Measurements from ENCODE around the gene MAG.

The MAG gene

DNA sequence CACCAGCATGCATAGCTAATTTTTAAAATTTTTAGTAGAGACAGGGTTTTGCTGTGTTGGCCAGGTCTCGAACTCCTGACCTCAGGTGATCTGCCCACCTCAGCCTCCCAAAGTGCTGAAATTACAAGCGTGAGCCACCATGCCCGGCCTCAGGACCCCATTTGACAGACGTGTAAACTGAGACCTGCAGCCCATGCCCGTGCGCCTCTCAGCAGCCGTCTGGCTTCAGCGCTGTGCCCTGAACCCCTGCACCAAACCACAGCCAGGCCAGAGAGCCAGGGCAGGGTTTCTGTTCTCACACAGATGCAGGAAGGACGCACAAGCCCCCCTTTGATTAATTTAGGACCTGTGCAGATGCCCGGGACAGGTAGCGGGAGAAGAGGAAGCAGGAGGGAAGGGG, 48.5 kb downstream of the MAG start:
- H3K27ac ChIP-seq: no peak overlapping the region
- no peak for DNase-seq (ENCODE audit: low read depth, low spot score)

DNA sequence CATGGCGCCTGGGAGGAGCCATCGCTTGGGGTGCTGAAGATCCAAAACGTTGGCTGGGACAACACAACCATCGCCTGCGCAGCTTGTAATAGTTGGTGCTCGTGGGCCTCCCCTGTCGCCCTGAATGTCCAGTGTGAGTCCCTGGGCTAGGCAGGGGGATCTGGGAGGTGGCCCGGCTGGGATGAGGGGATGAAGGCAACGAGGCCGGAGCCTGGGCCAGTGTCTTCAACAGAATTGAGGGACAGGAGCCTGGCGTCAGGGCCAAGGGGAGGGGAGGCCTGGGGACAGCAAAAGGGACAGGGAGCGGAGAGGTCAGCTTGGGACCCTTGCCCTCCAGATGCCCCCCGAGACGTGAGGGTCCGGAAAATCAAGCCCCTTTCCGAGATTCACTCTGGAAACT, 49.0 kb downstream of the MAG start:
- no peak overlapping the region for H3K27ac ChIP-seq
- DNase-seq (ENCODE audit: low read depth, low spot score): no peak

DNA sequence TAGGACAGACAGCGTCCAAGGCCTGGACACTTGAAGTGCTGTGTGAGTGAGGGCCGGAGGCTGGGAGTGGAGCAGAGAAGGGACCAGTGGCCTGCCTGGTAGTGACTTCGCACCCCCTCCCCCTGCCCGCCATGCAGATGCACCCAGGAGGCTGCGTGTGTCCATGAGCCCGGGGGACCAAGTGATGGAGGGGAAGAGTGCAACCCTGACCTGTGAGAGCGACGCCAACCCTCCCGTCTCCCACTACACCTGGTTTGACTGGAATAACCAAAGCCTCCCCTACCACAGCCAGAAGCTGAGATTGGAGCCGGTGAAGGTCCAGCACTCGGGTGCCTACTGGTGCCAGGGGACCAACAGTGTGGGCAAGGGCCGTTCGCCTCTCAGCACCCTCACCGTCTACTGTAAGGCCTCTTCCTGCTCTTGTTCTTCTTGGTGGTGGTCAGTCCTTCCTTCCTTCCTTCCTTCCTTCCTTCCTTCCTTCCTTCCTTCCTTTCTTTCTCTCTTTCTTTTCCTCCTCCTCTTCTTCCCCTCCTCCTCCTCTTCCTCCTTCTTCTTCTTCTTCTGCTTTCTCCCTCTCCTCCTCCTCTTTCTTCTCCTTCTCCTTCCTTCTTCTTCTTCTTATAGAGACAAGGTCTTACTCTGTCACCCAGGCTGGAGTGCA, 49.7 kb downstream of the MAG start:
- H3K27ac ChIP-seq: no peak overlapping the region
- DNase-seq (ENCODE audit: low read depth, low spot score): no peak

DNA sequence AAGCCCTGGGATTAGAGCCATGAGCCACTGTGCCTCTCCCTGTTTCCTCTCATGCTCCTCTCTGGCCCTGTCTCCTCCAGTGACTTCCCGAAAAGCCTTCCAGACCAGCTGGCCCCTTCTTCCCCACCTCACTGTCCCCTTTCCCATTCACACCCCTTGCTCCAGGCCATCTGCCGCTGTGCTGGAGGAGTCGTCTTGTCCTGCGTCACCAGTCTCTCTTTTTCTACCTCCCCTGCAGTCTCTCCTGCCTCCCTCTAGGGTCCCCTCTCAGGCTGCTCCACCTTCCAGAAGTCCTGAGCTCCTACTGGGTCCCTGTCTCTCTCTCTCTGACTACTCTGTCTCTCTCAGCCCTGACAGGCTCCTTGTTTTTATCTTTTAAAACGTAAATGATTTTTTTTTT, 50.5 kb downstream of the MAG start:
- DNase-seq (ENCODE audit: low read depth, low spot score): no peak
- no peak overlapping the region for H3K27ac ChIP-seq

DNA sequence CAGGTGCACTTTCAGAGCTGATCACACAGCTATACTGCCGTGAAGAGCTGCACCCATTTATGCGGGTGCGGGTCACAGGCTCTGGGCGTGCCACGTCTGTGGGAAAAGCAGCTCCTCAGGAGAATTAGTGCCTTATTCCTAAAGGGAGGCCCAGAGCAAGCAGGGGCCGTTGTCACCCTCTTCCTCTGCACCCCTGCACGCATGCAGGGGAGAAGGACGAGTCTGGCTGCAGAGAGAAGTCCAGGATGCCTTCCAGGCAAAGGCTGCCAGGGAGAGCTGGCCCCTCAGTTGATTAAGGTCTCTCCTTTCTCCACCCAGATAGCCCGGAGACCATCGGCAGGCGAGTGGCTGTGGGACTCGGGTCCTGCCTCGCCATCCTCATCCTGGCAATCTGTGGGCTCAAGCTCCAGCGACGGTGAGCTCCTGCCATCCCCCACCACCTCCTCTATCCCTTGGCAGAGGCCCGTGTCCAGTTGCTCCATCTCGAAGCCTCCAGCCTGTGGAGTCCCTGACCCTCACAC, 52.6 kb downstream of the MAG start:
- DNase-seq (ENCODE audit: low read depth, low spot score): no peak
- H3K27ac ChIP-seq: no peak overlapping the region

DNA sequence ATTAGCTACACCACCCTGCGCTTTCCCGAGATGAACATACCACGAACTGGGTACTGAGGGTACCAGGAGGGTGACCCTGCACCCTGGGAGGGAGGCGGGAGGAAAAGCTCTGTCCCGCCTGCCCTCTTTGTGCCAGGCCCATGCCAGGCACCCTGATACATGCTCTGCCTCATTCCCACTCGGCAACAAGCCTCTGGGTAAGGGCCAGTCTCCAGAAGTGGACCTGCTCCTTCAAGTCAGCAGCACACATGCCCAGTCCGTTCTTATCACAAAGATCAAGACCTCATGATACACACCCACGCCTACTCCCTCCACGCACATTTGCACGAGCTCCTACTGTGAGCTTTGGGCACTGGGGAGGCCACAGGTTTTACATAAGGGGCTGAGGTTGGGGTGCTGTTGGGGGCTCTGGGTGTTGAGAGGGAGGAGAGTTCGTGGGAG, 53.7 kb downstream of the MAG start:
- DNase-seq (ENCODE audit: low read depth, low spot score): no peak
- no peak overlapping the region for H3K27ac ChIP-seq

DNA sequence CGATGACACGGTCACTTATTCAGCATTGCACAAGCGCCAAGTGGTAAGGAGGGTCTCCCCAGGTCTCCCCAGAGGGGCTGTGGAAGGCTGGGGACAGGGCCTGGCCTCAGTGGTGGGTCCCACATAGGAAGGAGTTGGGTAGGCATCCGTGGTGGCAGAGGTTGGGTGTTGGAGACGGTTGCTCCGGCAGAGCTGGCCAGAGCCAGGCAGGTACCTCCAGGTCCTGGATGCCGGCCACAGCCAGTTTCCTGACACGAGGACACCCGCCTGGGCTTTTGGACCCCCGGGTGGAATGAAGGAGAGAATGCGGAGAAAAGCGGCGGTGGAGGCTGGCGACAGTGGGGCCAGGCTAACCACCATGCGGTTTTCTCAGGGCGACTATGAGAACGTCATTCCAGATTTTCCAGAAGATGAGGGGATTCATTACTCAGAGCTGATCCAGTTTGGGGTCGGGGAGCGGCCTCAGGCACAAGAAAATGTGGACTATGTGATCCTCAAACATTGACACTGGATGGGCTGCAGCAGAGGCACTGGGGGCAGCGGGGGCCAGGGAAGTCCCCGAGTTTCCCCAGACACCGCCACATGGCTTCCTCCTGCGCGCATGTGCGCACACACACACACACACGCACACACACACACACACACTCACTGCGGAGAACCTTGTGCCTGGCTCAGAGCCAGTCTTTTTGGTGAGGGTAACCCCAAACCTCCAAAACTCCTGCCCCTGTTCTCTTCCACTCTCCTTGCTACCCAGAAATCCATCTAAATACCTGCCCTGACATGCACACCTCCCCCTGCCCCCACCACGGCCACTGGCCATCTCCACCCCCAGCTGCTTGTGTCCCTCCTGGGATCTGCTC, 54.5 kb downstream of the MAG start:
- no peak for DNase-seq (ENCODE audit: low read depth, low spot score)
- H3K27ac ChIP-seq: no peak overlapping the region

DNA sequence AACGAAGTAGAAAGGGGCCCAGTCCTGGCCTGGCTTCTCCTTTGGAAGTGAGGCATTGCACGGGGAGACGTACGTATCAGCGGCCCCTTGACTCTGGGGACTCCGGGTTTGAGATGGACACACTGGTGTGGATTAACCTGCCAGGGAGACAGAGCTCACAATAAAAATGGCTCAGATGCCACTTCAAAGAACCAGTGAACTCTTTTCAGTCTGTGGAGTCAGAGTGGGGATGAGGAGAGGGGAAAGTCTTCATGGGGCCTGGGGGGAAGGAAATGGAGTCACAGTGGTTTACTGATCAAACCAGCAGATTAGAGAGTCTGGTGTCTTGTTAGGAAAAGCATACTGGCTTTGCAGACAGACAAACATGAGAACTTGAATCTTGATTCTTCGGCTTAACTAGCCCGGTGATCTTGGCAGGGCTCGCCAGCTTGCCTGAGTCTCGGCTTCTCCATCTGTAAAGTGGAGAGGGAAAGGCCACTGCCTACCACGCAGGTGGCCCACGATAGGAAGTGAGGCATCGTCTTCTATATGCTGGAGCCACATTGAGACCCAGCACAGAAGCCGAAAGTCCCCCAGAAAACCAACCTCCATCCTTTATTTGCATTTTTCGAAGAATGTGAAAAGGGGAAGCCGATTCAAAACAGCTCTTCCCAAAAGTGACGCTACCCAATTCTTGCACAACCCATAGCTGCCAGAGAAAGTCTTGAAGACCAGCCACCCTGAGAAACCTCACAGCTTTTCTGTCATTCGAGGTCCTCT, 55.4 kb downstream of the MAG start, which contains the start of gene FFAR1:
FFAR1 (plus strand) TSS at position 732 of the 759 bp plus-strand sequence. CDS start 3,650 bp downstream, outside the sequence.
- H3K27ac ChIP-seq: no peak within 1 kb of the TSS
- no peak for DNase-seq (ENCODE audit: low read depth, low spot score)

DNA sequence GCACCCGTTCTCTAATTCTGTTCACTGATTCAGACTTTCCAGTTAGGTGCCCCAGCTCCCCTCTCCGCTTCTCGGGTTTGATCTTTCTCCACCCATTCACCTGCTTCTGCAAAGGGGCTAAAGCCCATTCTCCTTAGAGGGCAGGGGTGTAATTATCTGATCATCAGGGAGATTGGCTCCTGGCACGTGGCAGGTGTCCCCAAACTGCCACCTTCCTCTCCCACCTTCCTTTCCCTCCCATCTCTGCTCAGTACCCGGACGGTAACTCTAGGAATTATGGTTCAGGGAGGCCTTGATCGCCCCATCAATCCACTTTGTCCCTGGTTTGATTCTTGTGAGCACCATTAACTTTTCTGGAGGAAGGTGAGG, 56.0 kb downstream of the MAG start:
- H3K27ac ChIP-seq: no peak overlapping the region
- DNase-seq (ENCODE audit: low read depth, low spot score): no peak

DNA sequence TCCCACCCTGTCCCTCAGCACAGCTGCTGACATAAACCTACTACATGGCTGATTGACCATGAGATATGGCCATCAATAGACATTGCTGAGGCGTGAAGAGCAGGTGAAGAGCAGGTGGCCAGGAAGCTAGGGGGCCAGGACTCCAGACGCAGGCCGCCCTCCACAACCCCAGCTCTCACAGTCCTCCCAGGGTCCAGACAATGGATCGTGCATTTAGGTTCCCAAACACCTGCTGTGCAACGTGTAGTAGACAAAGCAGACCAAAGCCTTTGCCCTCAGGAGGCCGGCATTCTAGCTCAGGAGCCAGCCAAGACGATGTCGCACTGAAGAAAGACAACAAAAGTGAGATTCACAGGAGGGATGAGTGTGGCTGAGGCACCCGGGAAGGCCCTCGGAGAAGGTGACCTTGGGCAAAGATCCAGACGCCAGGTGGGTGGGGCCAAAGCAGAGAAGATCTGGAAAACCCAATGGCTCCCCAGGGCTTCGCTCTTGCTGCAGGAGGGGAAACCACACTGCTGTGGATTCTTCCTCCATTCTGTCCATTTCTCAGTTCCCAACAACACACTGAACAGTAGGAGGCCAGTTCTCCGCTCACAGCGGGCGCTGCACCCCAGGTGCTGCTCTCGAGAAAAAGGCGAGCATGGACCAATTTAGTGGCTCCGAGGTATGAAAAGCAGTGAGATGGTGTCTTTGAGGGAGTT, 57.1 kb downstream of the MAG start:
- DNase-seq (ENCODE audit: low read depth, low spot score): no peak
- no peak overlapping the region for H3K27ac ChIP-seq

DNA sequence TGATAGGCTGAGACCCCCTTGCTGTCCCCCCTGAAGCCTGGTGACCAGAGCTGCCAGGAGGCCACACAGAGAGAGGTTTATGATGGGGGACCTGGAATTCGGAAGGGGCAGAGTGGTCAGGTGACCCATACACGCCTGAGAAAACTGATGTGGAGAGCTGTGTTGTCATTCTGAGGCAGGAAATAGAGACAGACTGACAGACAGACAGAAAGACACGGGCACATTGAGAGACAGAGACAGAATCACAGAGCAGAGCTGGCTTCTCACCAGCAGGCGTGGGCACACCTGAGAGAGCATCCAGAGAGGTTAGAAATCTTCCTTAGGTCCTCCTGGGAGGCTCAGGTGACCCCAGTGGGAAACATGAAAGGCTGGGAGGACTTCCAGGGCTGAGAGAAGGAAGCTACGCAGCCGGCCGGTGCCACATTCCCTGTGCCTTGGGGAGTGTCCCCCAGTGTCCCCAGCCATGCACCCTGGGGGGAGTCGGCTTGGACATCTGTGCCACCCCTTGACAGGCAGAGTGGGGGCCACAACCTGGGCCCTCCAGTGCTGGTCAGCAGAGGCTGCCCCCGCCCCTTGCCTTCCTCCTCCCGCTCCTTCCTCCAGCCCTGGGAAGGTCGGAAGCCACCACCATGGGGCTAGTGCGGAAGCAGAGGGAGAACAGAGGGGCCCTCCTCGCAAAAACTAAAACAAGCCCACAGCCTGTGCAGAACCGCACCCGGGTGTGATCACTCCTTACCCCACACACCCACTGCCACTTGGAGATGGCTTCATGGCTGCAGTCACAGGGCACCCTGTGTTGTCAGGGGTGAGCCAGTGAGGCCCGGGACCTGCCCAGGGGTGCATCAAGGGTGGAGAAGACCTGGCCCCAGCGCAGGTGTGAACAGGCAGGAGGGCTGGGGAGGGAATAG, 57.9 kb downstream of the MAG start:
- no peak overlapping the region for H3K27ac ChIP-seq
- DNase-seq (ENCODE audit: low read depth, low spot score): no peak

DNA sequence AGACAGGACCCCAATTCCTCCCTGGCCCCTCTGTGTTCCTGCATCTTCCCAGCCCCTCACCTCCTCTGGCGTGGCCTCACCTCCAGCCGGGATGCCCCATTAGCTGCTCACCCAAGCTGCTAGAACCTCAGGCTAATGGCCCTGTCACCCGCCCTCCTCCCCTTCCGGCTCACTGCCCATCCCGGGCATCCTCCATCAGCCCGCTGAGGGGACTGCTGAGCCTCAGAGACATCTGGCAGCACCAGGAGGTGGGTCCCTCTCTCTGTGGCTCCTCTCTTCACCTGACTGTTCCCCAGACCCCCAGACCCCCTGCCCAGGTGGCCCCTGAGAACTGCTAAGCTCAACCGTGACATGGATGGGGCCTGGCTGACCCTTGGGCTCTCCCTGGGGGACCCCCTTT, 58.6 kb downstream of the MAG start:
- DNase-seq (ENCODE audit: low read depth, low spot score): no peak
- H3K27ac ChIP-seq: no peak overlapping the region

DNA sequence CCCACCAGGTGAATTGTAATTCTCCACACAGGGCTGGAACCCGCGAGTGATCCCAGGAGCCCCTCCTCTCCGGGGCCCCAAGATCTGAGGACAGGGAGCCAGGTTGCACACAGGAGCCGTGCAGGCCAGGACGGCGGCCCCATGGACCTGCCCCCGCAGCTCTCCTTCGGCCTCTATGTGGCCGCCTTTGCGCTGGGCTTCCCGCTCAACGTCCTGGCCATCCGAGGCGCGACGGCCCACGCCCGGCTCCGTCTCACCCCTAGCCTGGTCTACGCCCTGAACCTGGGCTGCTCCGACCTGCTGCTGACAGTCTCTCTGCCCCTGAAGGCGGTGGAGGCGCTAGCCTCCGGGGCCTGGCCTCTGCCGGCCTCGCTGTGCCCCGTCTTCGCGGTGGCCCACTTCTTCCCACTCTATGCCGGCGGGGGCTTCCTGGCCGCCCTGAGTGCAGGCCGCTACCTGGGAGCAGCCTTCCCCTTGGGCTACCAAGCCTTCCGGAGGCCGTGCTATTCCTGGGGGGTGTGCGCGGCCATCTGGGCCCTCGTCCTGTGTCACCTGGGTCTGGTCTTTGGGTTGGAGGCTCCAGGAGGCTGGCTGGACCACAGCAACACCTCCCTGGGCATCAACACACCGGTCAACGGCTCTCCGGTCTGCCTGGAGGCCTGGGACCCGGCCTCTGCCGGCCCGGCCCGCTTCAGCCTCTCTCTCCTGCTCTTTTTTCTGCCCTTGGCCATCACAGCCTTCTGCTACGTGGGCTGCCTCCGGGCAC, 59.6 kb downstream of the MAG start:
- DNase-seq (ENCODE audit: low read depth, low spot score): no peak
- no peak overlapping the region for H3K27ac ChIP-seq

DNA sequence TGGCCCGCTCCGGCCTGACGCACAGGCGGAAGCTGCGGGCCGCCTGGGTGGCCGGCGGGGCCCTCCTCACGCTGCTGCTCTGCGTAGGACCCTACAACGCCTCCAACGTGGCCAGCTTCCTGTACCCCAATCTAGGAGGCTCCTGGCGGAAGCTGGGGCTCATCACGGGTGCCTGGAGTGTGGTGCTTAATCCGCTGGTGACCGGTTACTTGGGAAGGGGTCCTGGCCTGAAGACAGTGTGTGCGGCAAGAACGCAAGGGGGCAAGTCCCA, 60.2 kb downstream of the MAG start:
- DNase-seq (ENCODE audit: low read depth, low spot score): no peak
- H3K27ac ChIP-seq: no peak overlapping the region

DNA sequence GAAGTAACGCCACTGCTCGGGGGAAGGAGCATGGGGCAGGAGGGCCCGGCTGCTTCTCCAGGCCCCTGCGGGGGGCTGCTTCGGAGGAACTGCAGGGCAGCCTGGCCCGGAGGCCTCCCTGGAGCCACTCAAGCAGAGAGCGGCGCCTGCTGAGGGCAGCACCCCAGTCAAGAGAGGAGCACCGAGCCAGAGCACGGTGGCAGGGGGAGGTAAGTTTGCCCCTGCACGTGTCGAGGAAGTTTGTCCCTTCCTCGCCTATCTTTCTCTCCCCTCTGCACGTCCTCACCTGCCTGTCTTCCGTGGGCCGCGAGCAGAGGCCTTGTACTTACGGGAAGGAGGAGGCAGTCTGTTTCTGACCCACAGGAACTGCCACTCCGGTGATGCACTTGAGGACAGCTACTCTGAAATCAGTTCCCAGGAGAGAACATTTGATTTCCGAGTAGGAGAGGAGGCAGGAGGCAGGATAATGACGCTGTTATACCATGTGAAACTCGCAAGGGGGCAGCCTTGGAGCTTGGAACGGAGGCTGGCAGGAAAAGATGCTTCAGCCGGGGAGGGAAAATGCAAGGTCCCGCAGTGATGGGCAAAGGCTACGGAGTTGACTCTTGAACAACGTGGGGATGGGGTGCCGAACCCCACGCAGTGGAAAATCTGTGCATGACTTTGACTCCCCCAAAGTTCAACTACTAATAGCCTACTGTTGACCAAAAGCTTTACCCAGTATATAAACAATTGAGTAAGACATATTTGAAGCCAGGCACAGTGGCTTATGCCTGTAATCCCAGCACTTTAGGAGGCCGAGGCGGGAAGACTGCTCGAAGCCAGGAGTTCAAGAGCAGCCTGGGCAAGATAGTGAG, 60.7 kb downstream of the MAG start:
- DNase-seq (ENCODE audit: low read depth, low spot score): peak; percentile 8
- H3K27ac ChIP-seq: no peak overlapping the region

DNA sequence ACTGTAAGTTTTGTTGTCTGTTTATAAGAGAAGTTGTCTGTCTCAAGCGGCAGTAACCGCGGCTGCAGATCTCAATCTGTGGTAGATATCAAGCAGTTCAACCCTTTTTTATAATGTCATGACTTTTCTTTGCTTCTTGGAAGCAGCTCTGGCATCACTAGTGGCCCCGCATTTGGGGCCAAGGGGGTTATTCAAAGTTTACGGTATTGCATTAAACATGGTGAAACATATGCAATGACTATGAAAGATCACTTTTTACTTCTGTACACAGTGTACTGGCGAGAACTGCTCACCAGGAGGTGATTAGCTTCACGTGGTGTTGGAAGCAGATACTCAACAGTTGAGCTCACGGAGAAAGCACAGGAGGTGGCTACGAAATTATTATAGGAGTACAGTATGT, 61.7 kb downstream of the MAG start:
- DNase-seq (ENCODE audit: low read depth, low spot score): no peak
- H3K27ac ChIP-seq: no peak overlapping the region

DNA sequence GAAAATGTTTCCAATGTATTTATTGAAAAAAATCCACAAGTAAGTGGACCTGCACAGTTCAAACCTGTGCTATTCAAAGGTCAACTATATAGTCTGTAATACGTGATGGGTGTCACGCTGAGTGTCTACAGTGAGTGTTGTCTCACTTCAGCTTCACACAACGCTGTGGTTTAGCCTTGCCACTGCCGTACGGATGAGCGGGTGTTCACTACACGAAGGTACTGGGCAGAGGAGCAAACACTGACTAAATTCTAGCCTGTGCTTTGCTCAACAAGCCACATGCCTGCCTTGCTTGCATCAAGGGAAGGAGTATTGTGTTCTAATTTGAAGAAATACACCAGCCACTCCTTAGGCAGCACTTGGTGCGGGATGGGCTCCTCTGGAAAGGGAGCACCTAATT, 62.9 kb downstream of the MAG start:
- H3K27ac ChIP-seq: no peak overlapping the region
- DNase-seq (ENCODE audit: low read depth, low spot score): no peak

Measured in epithelial cell of prostate (primary cell).